GM10266 (cell line): ENCODE results near the gene CASZ1.

Source experiments
- DNase-seq: peaks from one replicate; pipeline ENCODE4 v3.0.0; 2012; ENCODE audit errors: extremely low spot score
- CTCF ChIP-seq: IDR thresholded peaks from 2 replicates; pipeline ENCODE4 v1.5.1; 2012; ENCODE audit warnings: mild to moderate bottlenecking, low read depth; ENCODE audit not compliant: control insufficient read depth, insufficient read depth; ENCODE audit errors: missing control alignments

Gene CASZ1

GRCh38 chr1:10796029-10796944 is at the start of gene CASZ1:
TSS of gene CASZ1 (minus strand) at chr1:10796646. CDS start at chr1:10693889, 102,757 bp downstream.
- TF ChIP-seq CTCF, result no peak
- DNase-seq, result peak; percentile 64

- no peak for TF ChIP-seq CTCF
- DNase-seq, result no peak
These were observed 47.3 kb upstream of the CASZ1 start for GRCh38 chr1:10843697-10844096.

- no peak for DNase-seq
- TF ChIP-seq CTCF, result no peak
These were observed 44.7 kb upstream of the CASZ1 start for GRCh38 chr1:10841118-10841517.

- no peak for DNase-seq
- no peak for TF ChIP-seq CTCF
These were observed 42.8 kb upstream of the CASZ1 start for GRCh38 chr1:10839188-10839770.

GRCh38 chr1:10838541-10838940 is 42.1 kb upstream of the CASZ1 start:
- DNase-seq, result no peak
- no peak for TF ChIP-seq CTCF

- TF ChIP-seq CTCF, result no peak
- no peak for DNase-seq
These were observed 40.3 kb upstream of the CASZ1 start for GRCh38 chr1:10836726-10837125.
